HepG2 (cell line): ENCODE measurements around the gene OVAAL. TPM values are rescaled to one million over a fixed set of nuclear protein-coding genes. Genes with fewer than 3 reads are reported as not detected.

ENCODE experiments used
- ATAC-seq: fragments of 200-7000 bp; cut with Tn5 transposase; 3 replicates; pipeline ENCODE4 v1.9.1; 2020; ENCODE audit warnings: mild to moderate bottlenecking, moderate library complexity
- BruUV-seq: library from RNA; stranded (reverse); fragments of 400-500 nt; replicated peaks from 2 replicates; lab custom pipeline; 2021; lab: Mats Ljungman, UMichigan
- CTCF ChIA-PET: fragments of 300-600 bp; formaldehyde crosslinking; extraction: SDS; loops from one replicate; lab custom pipeline; 2021; ENCODE audit warnings: low total read pairs, inconsistent platforms, low intra/inter-chr PET ratio; lab: Yijun Ruan, JAX
- POLR2A ChIA-PET: fragments of 350-600 bp; sonication (Branson Sonifier 250); formaldehyde crosslinking; loops from one replicate; lab custom pipeline; 2020; ENCODE audit warnings: antibody characterized with exemption, inconsistent platforms; lab: Yijun Ruan, JAX
- DNase-seq: peaks from one replicate; pipeline ENCODE4 v3.0.0-alpha.2; 2015; ENCODE audit warnings: low spot score
- FAIRE-seq: peaks from 3 replicates; lab custom pipeline; 2011; peaks lifted over from hg19 to GRCh38; lab: Jason Lieb, UNC
- H2AFZ ChIP-seq: one replicate; pipeline ENCODE4 v1.6.1; 2011; ENCODE audit warnings: low read length, inconsistent platforms
- H3K27ac ChIP-seq: fragments of 300-600 bp; 3 replicates; pipeline ENCODE4 v1.8.0; 2011; ENCODE audit warnings: mixed run types, mild to moderate bottlenecking, mixed read lengths, low read length, inconsistent platforms; ENCODE audit not compliant: insufficient read depth; ENCODE audit errors: extremely low read length
- H3K27me3 ChIP-seq, 2 experiments: fragments of 200-600 bp in 1 of 2; 2 replicates in 1 of 2; 3 replicates in 1 of 2; pipeline versions ENCODE4 v1.6.0 to v1.8.0; 2011; ENCODE audit warnings: low read length in 2 of 2, mild to moderate bottlenecking in 2 of 2, moderate library complexity in 2 of 2, inconsistent platforms in 1 of 2; ENCODE audit not compliant: insufficient read depth in 2 of 2, control insufficient read depth in 1 of 2
- H3K36me3 ChIP-seq, 2 experiments: fragments of 200-600 bp in 1 of 2; replicated peaks in 1 of 2; 2 replicates in 1 of 2; 3 replicates in 1 of 2; pipeline versions ENCODE4 v1.5.1 to v1.8.0; 2011; ENCODE audit warnings: low read length in 2 of 2, inconsistent platforms in 1 of 2; ENCODE audit not compliant: insufficient read depth in 2 of 2, control insufficient read depth in 1 of 2
- H3K4me1 ChIP-seq: 2 replicates; pipeline ENCODE4 v1.5.1; 2012; ENCODE audit warnings: low read length, inconsistent platforms; ENCODE audit not compliant: insufficient read depth
- H3K4me2 ChIP-seq: 2 replicates; pipeline ENCODE4 v1.6.0; 2011; ENCODE audit warnings: low read depth, low read length, inconsistent platforms
- H3K4me3 ChIP-seq, 3 experiments: fragments of 200-600 bp in 1 of 3; sonication (generic), shearing (Covaris generic) in 1 of 3; replicated peaks in 1 of 3; 2 replicates each; pipeline ENCODE4 v1.5.1; 2011 to 2016; ENCODE audit warnings: low read length in 3 of 3, inconsistent platforms in 2 of 3, low read depth in 2 of 3, mild to moderate bottlenecking in 2 of 3, control low read depth in 1 of 3, mixed read lengths in 1 of 3; ENCODE audit not compliant: insufficient read depth in 1 of 3
- H3K79me2 ChIP-seq: one replicate; pipeline ENCODE4 v1.6.1; 2011; ENCODE audit warnings: low read length, inconsistent platforms; ENCODE audit not compliant: insufficient read depth
- H3K9ac ChIP-seq: 2 replicates; pipeline ENCODE4 v1.6.0; 2011; ENCODE audit warnings: mild to moderate bottlenecking, low read depth, low read length, inconsistent platforms; ENCODE audit not compliant: insufficient read depth
- H3K9me3 ChIP-seq: 2 replicates; pipeline ENCODE4 v1.5.1; 2012; ENCODE audit warnings: mild to moderate bottlenecking, low read length
- H4K20me1 ChIP-seq: 2 replicates; pipeline ENCODE4 v1.6.0; 2011; ENCODE audit warnings: inconsistent platforms, mild to moderate bottlenecking, low read length, moderate library complexity; ENCODE audit not compliant: insufficient read depth
- CEBPG ChIP-seq: IDR thresholded peaks from 2 replicates; pipeline ENCODE4 v1.6.1; 2016
- CHD2 ChIP-seq: IDR thresholded peaks from 2 replicates; pipeline ENCODE4 v1.6.1; 2011; ENCODE audit warnings: low read depth, low read length, improper control_type of control experiment
- FOSL2 ChIP-seq: sonication (generic); formaldehyde crosslinking; IDR thresholded peaks from 2 replicates; pipeline ENCODE4 v1.4.0; 2020; ENCODE audit warnings: missing genetic modification reagents
- GATAD2A ChIP-seq: IDR thresholded peaks from 2 replicates; pipeline ENCODE4 v1.6.1; 2016
- MED1 ChIP-seq: sonication (generic); formaldehyde crosslinking; IDR thresholded peaks from 2 replicates; pipeline ENCODE4 v1.4.0; 2020; ENCODE audit warnings: missing genetic modification reagents
- MIER2 ChIP-seq: IDR thresholded peaks from 2 replicates; pipeline ENCODE4 v1.6.1; 2016; ENCODE audit warnings: missing biosample characterization, missing genetic modification reagents
- RARA ChIP-seq: IDR thresholded peaks from 2 replicates; pipeline ENCODE4 v1.6.1; 2016; ENCODE audit warnings: missing genetic modification reagents, missing compliant biosample characterization
- SMAD3 ChIP-seq: sonication (generic); formaldehyde crosslinking; IDR thresholded peaks from 2 replicates; pipeline ENCODE4 v1.4.0; 2020; ENCODE audit warnings: missing genetic modification reagents
- TGIF2 ChIP-seq: IDR thresholded peaks from 2 replicates; pipeline ENCODE4 v1.6.1; 2016; ENCODE audit warnings: control low read depth, missing compliant biosample characterization
- ZBTB20 ChIP-seq: sonication (generic); formaldehyde crosslinking; IDR thresholded peaks from 2 replicates; pipeline ENCODE4 v1.8.1; 2023; ENCODE audit warnings: missing genetic modification reagents, low read depth, mild to moderate bottlenecking, borderline replicate concordance
- ZNF775 ChIP-seq: sonication (generic); formaldehyde crosslinking; IDR thresholded peaks from 2 replicates; pipeline ENCODE4 v1.4.0; 2020; ENCODE audit warnings: missing genetic modification reagents, mild to moderate bottlenecking, moderate library complexity, borderline replicate concordance
- ZSCAN21 ChIP-seq: sonication (generic); formaldehyde crosslinking; IDR thresholded peaks from 2 replicates; pipeline ENCODE4 v1.8.0; 2022; ENCODE audit warnings: mild to moderate bottlenecking, missing genetic modification reagents, moderate library complexity, borderline replicate concordance
- WGBS: methylation state at CpG from one replicate; pipeline ENCODE4 v1.1.6; 2017; ENCODE audit warnings: low lambda C conversion rate; 5-methylcytosine and 5-hydroxymethylcytosine counted together
- in situ Hi-C: cut with HindIII; loops from 2 replicates; pipeline ENCODE4 v1.10.0; 2017; ENCODE audit warnings: low pct_unique_long_range_greater_than_20kb; ENCODE audit not compliant: extremely low pct_ligation_motif_present
- intact Hi-C: fragments of 100-400 bp; cut with micrococcal nuclease; formaldehyde crosslinking; loops from one replicate; pipeline ENCODE4 v1.10.0; 2022; ENCODE audit not compliant: unreplicated experiment
- polyA plus RNA-seq, 8 experiments: library from polyadenylated mRNA; depleted of rRNA in 3 of 8; stranded (reverse) in 7 of 8; unstranded in 1 of 8; fragments of >200 nt; fragmentation: Illumina TruSeq in 4 of 8; extraction: Trizol in 4 of 8; gene quantifications; 2 replicates each; pipeline versions ENCODE4 v1.2.1 to v1.2.3, GENCODE V29; 2011 to 2016; ENCODE audit warnings: low read depth in 4 of 8, missing spikeins in 1 of 8, mixed read lengths in 1 of 8; ENCODE audit not compliant: insufficient read depth in 1 of 8
- total RNA-seq, 5 experiments: library from RNA; depleted of rRNA; stranded (reverse); fragments of >200 nt; fragmentation: Illumina TruSeq; extraction: Trizol; gene quantifications; 2 replicates each; pipeline ENCODE4 v1.2.3, GENCODE V29; 2016; ENCODE audit warnings: low read depth in 1 of 5
- TF ChIP-seq, protein P1 (sequence below): sonication (generic); formaldehyde crosslinking; IDR thresholded peaks from 2 replicates; pipeline ENCODE4 v1.4.0; 2020; ENCODE audit warnings: missing genetic modification reagents
- TF ChIP-seq, protein P2 (sequence below): IDR thresholded peaks from 2 replicates; pipeline ENCODE4 v1.4.0; 2020; ENCODE audit warnings: mild to moderate bottlenecking, missing genetic modification reagents
- TF ChIP-seq, protein P3 (sequence below): IDR thresholded peaks from 2 replicates; pipeline ENCODE4 v1.6.1; 2012; ENCODE audit warnings: inconsistent platforms

The OVAAL gene
- total and polyA plus RNA-seq, 2 of the 13 experiments (the other 11 are each of a cell fraction or from before 2014, with no cell fraction given) = 0.04 TPM; not detected in 1

DNA sequence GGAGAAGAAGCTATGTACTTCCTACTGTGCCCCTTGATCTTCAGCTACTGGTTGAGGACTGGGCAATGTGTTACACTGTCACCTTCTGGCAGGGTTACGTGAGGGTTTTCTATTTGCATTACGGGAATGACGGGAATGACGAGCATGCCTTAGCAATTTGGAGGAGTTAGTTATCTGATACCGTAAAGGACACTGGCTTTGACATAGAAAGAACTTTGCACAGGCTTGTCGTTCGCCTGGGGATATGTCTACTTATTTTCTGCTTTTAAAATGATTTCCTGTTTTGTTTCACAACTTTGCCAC lies 36.6 kb upstream of the OVAAL start:
- in situ Hi-C loops = loop anchor here (25.0 kb wide), 1 partner anchor 615 kb away; no protein-coding TSS in a partner anchor
- peak; percentile 63 for FAIRE-seq
- CTCF ChIA-PET = no interaction called here
- TF ChIP-seq ZSCAN21 (0 out of 2 replicates have a peak, but pooled peaks have one; percentile 13), MIER2 (CRISPR knock-in tag) (0 out of 2 replicates have a peak, but pooled peaks have one; percentile 32), RARA (CRISPR knock-in tag) (0 out of 2 replicates have a peak, but pooled peaks have one; percentile 17), CEBPG (CRISPR knock-in tag) (peak; percentile 42; the same call in 1 of the 2 replicates), TGIF2 (CRISPR knock-in tag) (peak; percentile 87; the same call in 1 of the 2 replicates), MED1 (CRISPR knock-in tag) (peak; percentile 31; the same call in 1 of the 2 replicates), ZNF775 (no peak), SMAD3 (CRISPR knock-in tag) (no peak), FOSL2 (CRISPR knock-in tag) (peak; percentile 35; the same call in 1 of the 2 replicates), CHD2 (no peak), ZBTB20 (no peak), GATAD2A (peak; percentile 44; the same call in 1 of the 2 replicates)
- TF ChIP-seq, protein P1, sequence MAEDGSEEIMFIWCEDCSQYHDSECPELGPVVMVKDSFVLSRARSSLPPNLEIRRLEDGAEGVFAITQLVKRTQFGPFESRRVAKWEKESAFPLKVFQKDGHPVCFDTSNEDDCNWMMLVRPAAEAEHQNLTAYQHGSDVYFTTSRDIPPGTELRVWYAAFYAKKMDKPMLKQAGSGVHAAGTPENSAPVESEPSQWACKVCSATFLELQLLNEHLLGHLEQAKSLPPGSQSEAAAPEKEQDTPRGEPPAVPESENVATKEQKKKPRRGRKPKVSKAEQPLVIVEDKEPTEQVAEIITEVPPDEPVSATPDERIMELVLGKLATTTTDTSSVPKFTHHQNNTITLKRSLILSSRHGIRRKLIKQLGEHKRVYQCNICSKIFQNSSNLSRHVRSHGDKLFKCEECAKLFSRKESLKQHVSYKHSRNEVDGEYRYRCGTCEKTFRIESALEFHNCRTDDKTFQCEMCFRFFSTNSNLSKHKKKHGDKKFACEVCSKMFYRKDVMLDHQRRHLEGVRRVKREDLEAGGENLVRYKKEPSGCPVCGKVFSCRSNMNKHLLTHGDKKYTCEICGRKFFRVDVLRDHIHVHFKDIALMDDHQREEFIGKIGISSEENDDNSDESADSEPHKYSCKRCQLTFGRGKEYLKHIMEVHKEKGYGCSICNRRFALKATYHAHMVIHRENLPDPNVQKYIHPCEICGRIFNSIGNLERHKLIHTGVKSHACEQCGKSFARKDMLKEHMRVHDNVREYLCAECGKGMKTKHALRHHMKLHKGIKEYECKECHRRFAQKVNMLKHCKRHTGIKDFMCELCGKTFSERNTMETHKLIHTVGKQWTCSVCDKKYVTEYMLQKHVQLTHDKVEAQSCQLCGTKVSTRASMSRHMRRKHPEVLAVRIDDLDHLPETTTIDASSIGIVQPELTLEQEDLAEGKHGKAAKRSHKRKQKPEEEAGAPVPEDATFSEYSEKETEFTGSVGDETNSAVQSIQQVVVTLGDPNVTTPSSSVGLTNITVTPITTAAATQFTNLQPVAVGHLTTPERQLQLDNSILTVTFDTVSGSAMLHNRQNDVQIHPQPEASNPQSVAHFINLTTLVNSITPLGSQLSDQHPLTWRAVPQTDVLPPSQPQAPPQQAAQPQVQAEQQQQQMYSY (CRISPR knock-in tag) = no peak
- TF ChIP-seq, protein P2, sequence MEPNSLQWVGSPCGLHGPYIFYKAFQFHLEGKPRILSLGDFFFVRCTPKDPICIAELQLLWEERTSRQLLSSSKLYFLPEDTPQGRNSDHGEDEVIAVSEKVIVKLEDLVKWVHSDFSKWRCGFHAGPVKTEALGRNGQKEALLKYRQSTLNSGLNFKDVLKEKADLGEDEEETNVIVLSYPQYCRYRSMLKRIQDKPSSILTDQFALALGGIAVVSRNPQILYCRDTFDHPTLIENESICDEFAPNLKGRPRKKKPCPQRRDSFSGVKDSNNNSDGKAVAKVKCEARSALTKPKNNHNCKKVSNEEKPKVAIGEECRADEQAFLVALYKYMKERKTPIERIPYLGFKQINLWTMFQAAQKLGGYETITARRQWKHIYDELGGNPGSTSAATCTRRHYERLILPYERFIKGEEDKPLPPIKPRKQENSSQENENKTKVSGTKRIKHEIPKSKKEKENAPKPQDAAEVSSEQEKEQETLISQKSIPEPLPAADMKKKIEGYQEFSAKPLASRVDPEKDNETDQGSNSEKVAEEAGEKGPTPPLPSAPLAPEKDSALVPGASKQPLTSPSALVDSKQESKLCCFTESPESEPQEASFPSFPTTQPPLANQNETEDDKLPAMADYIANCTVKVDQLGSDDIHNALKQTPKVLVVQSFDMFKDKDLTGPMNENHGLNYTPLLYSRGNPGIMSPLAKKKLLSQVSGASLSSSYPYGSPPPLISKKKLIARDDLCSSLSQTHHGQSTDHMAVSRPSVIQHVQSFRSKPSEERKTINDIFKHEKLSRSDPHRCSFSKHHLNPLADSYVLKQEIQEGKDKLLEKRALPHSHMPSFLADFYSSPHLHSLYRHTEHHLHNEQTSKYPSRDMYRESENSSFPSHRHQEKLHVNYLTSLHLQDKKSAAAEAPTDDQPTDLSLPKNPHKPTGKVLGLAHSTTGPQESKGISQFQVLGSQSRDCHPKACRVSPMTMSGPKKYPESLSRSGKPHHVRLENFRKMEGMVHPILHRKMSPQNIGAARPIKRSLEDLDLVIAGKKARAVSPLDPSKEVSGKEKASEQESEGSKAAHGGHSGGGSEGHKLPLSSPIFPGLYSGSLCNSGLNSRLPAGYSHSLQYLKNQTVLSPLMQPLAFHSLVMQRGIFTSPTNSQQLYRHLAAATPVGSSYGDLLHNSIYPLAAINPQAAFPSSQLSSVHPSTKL (CRISPR knock-in tag) = peak; percentile 48
- TF ChIP-seq, protein P3, sequence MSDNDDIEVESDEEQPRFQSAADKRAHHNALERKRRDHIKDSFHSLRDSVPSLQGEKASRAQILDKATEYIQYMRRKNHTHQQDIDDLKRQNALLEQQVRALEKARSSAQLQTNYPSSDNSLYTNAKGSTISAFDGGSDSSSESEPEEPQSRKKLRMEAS = peak; percentile 29; the same call in 1 of the 2 replicates

More for the DNA sequence above, 36.6 kb upstream of the OVAAL start:
- peaks cover 52% of the 10 kb centered on the region for H3K4me1 ChIP-seq
- POLR2A ChIA-PET = interaction anchor here (0.5 to 2.6 kb wide), 5 partner anchors 8 to 403 kb away, joined by 3 to 23 read pairs (median 6); partner anchors contain the start of gene ACBD6
- no peaks in the 10 kb centered on the region for H3K36me3 ChIP-seq
- BruUV-seq = no TSS peak
- H3K79me2 ChIP-seq = no peaks in the 10 kb centered on the region
- H4K20me1 ChIP-seq = no peaks in the 10 kb centered on the region
- peak overlapping the region; percentile 42 for H3K9ac ChIP-seq
- no peaks in the 10 kb centered on the region for H3K27me3 ChIP-seq
- intact Hi-C loops = no loop called here
- 7% methylated on average over 7 of the region's 7 CpGs for WGBS
- peak overlapping the region in 2 of 3 experiments; percentile 34 to 45; a peak in 3 of 6 replicates for H3K4me3 ChIP-seq
- H3K27ac ChIP-seq = peak overlapping the region; percentile 29
- DNase-seq = peak; percentile 73
- ATAC-seq = peak; percentile 74
- H3K9me3 ChIP-seq = no peaks in the 10 kb centered on the region
- peak overlapping the region; percentile 81 for H3K4me2 ChIP-seq
- H2AFZ ChIP-seq = no peak overlapping the region
